ENCODE measurements around the gene GPBP1L1. TPM values are rescaled to one million over a fixed set of nuclear protein-coding genes. Genes with fewer than 3 reads are reported as not detected.
A peak's percentile ranks its signal among the peaks of the same experiment; 100 is the strongest.

Gene GPBP1L1
- total and polyA plus RNA-seq, 2 of the 4 experiments (the other 2 are of a cell fraction) = 31.5 to 57.4 TPM

- CTCF ChIA-PET = interaction anchor here (0.7 kb wide), 1 partner anchor 8 kb away, joined by 3 read pairs; no protein-coding TSS in a partner anchor
- peak overlapping the region; percentile 82 for H2BK5ac ChIP-seq (ENCODE audit: low read depth, low read length, poor library complexity, severe bottlenecking)
- H3K14ac ChIP-seq (replicated peaks; ENCODE audit: low read depth, low read length) = peak overlapping the region; percentile 93
- H4K91ac ChIP-seq (ENCODE audit: insufficient read depth, low read depth, low read length) = peak overlapping the region; percentile 63
- peak overlapping the region; percentile 94 for H3K4me3 ChIP-seq (ENCODE audit: insufficient read depth, low read depth, low read length)
- peak overlapping the region; percentile 100 for H2AK9ac ChIP-seq (replicated peaks; ENCODE audit: low read depth, low read length, poor library complexity)
- peaks cover 32% of the 10 kb centered on the region for H4K20me1 ChIP-seq (ENCODE audit: insufficient read depth, low read length)
- peak; percentile 2 for DNase-seq
- TF ChIP-seq MXI1 (IDR thresholded peaks at IDR 0.05; ENCODE audit: borderline replicate concordance, low read depth, low read length) = no peak
- no peak for TF ChIP-seq CEBPB (IDR thresholded peaks at IDR 0.05; ENCODE audit: low read depth, low read length)
- TF ChIP-seq CHD1 (IDR thresholded peaks at IDR 0.05; ENCODE audit: low read depth, low read length) = no peak
- no peak for TF ChIP-seq CTCF (conservative IDR thresholded peaks at IDR 0.05; ENCODE audit: low read depth, low read length)
- TF ChIP-seq SMC3 (IDR thresholded peaks at IDR 0.05; ENCODE audit: low read depth, low read length) = no peak
- no peak for TF ChIP-seq USF2 (IDR thresholded peaks at IDR 0.05; ENCODE audit: low read depth, low read length)
- no peak for TF ChIP-seq BHLHE40 (IDR thresholded peaks at IDR 0.05; ENCODE audit: low read depth, low read length)
- H3K36me3 ChIP-seq (ENCODE audit: control insufficient read depth, insufficient read depth, low read length) = no peaks in the 10 kb centered on the region
- no peaks in the 10 kb centered on the region for H3K4me1 ChIP-seq (ENCODE audit: control insufficient read depth, insufficient read depth, low read length)
- peaks cover 0 to 43% of the 10 kb centered on the region in 2 experiments; a peak in 3 of 4 replicates for H3K79me1 ChIP-seq (ENCODE audit: low read depth in 1 of 2, low read length in 2 of 2)
- in situ Hi-C loops (cut with MboI; ENCODE audit: low sequenced_read_pairs) (no loop called here), intact Hi-C loops (cut with micrococcal nuclease) (loop anchor here (2.0 to 10.0 kb wide), 4 partner anchors 98 to 173 kb away; partner anchors contain the start of gene MAST2), dilution Hi-C loops (cut with HindIII; ENCODE audit: low sequenced_read_pairs, unreplicated experiment) (no loop called here)
- no peak overlapping the region for H2AK5ac ChIP-seq (ENCODE audit: low read depth, low read length)
- BruUV-seq (replicated peaks) = no TSS peak
- H3K9me1 ChIP-seq (ENCODE audit: insufficient read depth, low read length) = peaks cover 5% of the 10 kb centered on the region; the same call in 1 of the 2 replicates
- H2BK20ac ChIP-seq (ENCODE audit: low read depth, low read length) = no peak overlapping the region
- H4K8ac ChIP-seq (ENCODE audit: low read depth in 2 of 2, low read length in 2 of 2) = peak overlapping the region; percentile 17 to 76; a peak in 2 of 4 replicates
- no peak overlapping the region for H2BK15ac ChIP-seq (ENCODE audit: low read depth, low read length)
- H3K9me3 ChIP-seq (ENCODE audit: control insufficient read depth, insufficient read depth, low read length) = no peaks in the 10 kb centered on the region
- H3K9ac ChIP-seq (ENCODE audit: low read depth, low read length) = peak overlapping the region; percentile 85
- POLR2A ChIA-PET (ENCODE audit: unreplicated experiment) = interaction anchor here (1.3 kb wide), 1 partner anchor 16 kb away, joined by 7 read pairs; no protein-coding TSS in a partner anchor
- H4K5ac ChIP-seq (ENCODE audit: low read depth, low read length) = peak overlapping the region; percentile 7; the same call in 1 of the 2 replicates
- no peaks in the 10 kb centered on the region for H3K27me3 ChIP-seq (ENCODE audit: control insufficient read depth, insufficient read depth, low read length)
- peak overlapping the region; percentile 94 for H3K23ac ChIP-seq (ENCODE audit: low read depth, low read length)
- WGBS, 2 experiments (ENCODE audit: extremely low coverage in 2 of 2, insufficient read length in 1 of 2) = no CpG with 5 or more reads among the region's 13 CpGs
- peak overlapping the region; percentile 83 for H3K4ac ChIP-seq (ENCODE audit: low read depth, low read length)
- H2AFZ ChIP-seq (replicated peaks; ENCODE audit: low read length, poor library complexity) = peak overlapping the region; percentile 98
- peak overlapping the region; percentile 65; the same call in 1 of the 2 replicates for H3K56ac ChIP-seq (ENCODE audit: extremely low read depth, insufficient read depth, low read length)
- peak overlapping the region; percentile 92; the same call in 1 of the 2 replicates for H3K4me2 ChIP-seq (ENCODE audit: low read depth, low read length)
- peak overlapping the region; percentile 50; the same call in 1 of the 2 replicates for H3K18ac ChIP-seq (ENCODE audit: low read depth, low read length)
- no peak for ATAC-seq (ENCODE audit: low read depth)
- H2BK120ac ChIP-seq (ENCODE audit: low read depth, low read length) = no peak overlapping the region
- peak overlapping the region; percentile 86 for H3K27ac ChIP-seq (ENCODE audit: insufficient read depth, low read length)
Measured at GRCh38 chr1:45685308-45686014, 872 bp downstream of the GPBP1L1 start.
